Measurements from ENCODE around the gene GEMIN8. TPM values are rescaled to one million over a fixed set of nuclear protein-coding genes. Genes with fewer than 3 reads are reported as not detected.

GEMIN8 gene
- total RNA-seq, 6 experiments from 2014 or later = 8.0 to 14.8 (median 10.1) TPM

DNA sequence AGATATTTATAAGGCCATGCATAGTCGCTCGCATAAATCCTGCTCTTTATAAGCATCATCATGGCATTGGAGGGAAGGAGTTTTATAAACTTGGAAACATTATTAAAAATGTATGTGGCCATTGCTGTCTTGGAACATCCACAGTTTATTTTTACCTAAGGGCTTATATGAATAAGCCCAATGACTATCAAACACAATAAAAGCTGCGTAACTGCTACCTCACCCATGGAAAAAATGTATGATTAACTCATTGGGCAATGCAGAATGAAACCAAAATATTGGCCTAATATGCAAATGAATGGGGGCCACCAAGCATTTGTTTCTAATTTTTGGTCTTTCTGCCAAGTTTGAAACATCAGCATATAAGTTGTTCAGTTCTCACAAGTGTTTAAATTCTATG is 19.1 kb downstream of the GEMIN8 start:
- no peak overlapping the region for H3K4me3 ChIP-seq
- peaks cover 0 to 3% (median 0%) of the 10 kb centered on the region in 4 donors for H3K36me3 ChIP-seq
- no peaks in the 10 kb centered on the region for H3K9me3 ChIP-seq
- ATAC-seq (no peak), DNase-seq (no peak)
- H3K4me1 ChIP-seq = no peaks in the 10 kb centered on the region
- H3K27ac ChIP-seq = no peak overlapping the region
- 82% methylated on average over 3 of the region's 3 CpGs for WGBS (ENCODE audit: insufficient coverage, low coverage, low lambda C conversion rate, missing lambda C conversion rate)
- H3K27me3 ChIP-seq = no peaks in the 10 kb centered on the region
- intact Hi-C loops (cut with DNase I) = no loop called here
- TF ChIP-seq, protein P1, sequence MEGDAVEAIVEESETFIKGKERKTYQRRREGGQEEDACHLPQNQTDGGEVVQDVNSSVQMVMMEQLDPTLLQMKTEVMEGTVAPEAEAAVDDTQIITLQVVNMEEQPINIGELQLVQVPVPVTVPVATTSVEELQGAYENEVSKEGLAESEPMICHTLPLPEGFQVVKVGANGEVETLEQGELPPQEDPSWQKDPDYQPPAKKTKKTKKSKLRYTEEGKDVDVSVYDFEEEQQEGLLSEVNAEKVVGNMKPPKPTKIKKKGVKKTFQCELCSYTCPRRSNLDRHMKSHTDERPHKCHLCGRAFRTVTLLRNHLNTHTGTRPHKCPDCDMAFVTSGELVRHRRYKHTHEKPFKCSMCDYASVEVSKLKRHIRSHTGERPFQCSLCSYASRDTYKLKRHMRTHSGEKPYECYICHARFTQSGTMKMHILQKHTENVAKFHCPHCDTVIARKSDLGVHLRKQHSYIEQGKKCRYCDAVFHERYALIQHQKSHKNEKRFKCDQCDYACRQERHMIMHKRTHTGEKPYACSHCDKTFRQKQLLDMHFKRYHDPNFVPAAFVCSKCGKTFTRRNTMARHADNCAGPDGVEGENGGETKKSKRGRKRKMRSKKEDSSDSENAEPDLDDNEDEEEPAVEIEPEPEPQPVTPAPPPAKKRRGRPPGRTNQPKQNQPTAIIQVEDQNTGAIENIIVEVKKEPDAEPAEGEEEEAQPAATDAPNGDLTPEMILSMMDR (IDR thresholded peaks at IDR 0.05) = no peak
- no peak for TF ChIP-seq POLR2A (IDR thresholded peaks at IDR 0.05)

DNA sequence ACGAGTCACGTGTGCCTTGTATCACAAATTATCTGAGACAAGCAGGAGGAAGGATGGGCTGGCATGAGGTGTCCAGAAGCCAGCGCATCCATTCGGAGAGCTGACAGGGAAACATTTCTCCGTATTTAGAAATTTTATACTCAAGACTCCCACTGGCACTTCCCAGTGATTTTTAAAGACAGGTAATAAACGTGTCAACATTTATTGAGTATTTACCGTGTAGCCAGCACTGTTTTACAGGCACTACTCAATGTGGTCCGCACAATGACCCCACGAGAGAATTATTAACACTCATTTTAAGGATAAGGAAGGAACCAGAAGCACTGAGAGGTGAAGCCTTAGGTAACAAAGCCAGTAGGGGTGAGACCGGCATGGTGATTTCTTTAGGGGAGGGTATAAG is 23.2 kb downstream of the GEMIN8 start:
- no peak overlapping the region for H3K4me3 ChIP-seq
- H3K4me1 ChIP-seq = no peaks in the 10 kb centered on the region
- TF ChIP-seq POLR2A (IDR thresholded peaks at IDR 0.05) = no peak
- TF ChIP-seq, protein P1 (IDR thresholded peaks at IDR 0.05) = no peak
- 59% methylated on average over 10 of the region's 10 CpGs for WGBS (ENCODE audit: insufficient coverage, low coverage, low lambda C conversion rate, missing lambda C conversion rate)
- no peaks in the 10 kb centered on the region for H3K27me3 ChIP-seq
- no peak for DNase-seq
- no peak overlapping the region for H3K27ac ChIP-seq
- intact Hi-C loops (cut with DNase I) = no loop called here
- ATAC-seq = no peak
- no peaks in the 10 kb centered on the region for H3K9me3 ChIP-seq
- H3K36me3 ChIP-seq = no peaks in the 10 kb centered on the region

DNA sequence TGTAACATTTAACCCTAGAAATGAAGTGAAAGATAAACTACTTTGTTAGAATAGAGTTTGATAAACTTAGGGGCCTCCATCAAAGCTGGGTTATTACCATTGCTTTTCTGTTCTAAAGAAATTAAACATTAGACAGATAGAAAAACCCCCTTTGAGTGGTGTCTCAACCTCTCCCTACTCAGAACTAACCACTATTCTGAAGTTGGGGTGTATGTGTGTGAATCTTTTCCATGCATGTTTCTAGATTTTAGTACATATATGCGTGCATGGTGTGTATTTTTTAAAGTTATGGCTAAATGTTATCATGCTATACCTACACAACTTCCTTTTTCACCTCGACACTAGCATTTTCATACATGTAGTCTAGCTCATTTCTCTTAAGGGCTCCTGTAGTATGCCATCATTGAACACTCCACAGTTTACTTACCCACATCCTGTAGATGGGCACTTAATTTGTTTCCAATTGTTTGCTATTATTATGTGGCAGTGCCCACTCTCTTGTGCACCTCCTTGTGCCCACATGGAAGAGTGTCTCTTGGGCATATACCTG is 25.7 kb downstream of the GEMIN8 start:
- Histone ChIP-seq H3K27ac (no peak overlapping the region), H3K4me3 (no peak overlapping the region), H3K36me3 (no peaks in the 10 kb centered on the region), H3K9me3 (no peaks in the 10 kb centered on the region), H3K4me1 (no peaks in the 10 kb centered on the region), H3K27me3 (no peaks in the 10 kb centered on the region)
- TF ChIP-seq POLR2A (IDR thresholded peaks at IDR 0.05) = no peak
- TF ChIP-seq, protein P1 (IDR thresholded peaks at IDR 0.05) = no peak
- ATAC-seq (no peak), DNase-seq (no peak)
- 62% methylated on average over 2 of the region's 2 CpGs for WGBS (ENCODE audit: insufficient coverage, low coverage, low lambda C conversion rate, missing lambda C conversion rate)
- intact Hi-C loops (cut with DNase I) = no loop called here

DNA sequence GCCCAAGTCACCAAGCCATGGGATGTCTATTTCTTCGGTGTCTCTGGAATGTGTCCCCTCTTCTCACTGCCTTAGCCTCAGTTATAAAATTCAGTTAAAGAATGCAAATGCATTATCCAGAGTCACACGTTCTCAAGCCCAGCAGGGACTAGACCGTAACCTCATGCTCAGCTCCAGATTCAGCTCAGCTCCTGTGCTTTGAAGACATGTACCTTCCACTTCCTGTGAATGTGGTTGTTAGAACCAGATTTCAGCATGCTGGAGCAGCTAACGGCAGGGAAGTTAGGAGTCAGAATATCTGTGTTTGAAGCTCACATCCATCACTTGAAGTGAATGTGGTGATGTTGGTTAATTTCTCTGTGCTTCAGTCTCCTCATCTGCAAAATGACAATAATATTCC is 26.7 kb downstream of the GEMIN8 start:
- no peaks in the 10 kb centered on the region for H3K36me3 ChIP-seq
- H3K4me3 ChIP-seq = no peak overlapping the region
- WGBS (ENCODE audit: insufficient coverage, low coverage, low lambda C conversion rate, missing lambda C conversion rate) = 73% methylated on average over 4 of the region's 4 CpGs
- intact Hi-C loops (cut with DNase I) = no loop called here
- TF ChIP-seq, protein P1 (IDR thresholded peaks at IDR 0.05) = no peak
- no peak for TF ChIP-seq POLR2A (IDR thresholded peaks at IDR 0.05)
- no peak for ATAC-seq
- DNase-seq = no peak
- H3K27me3 ChIP-seq = no peaks in the 10 kb centered on the region
- no peaks in the 10 kb centered on the region for H3K9me3 ChIP-seq
- H3K4me1 ChIP-seq = no peaks in the 10 kb centered on the region
- H3K27ac ChIP-seq = no peak overlapping the region

DNA sequence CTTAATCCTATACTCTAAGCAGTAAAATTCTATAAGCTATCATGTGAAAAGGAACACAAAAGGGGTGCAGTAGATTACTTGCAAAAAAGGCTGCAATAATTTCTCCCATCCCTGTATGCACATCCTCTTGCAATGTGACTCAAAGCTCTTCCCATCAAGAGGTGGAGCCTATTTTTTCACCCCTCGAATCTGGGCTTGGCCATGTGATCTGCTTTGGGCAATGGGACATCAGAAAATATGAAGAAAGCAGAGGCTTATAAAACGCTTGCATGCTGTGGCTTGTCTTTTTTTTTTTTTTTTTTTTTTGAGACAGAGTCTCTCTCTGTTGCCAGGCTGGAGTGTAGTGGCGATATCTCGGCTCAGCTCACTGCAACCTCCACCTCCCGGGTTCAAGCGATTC is 33.0 kb downstream of the GEMIN8 start:
- ATAC-seq = no peak
- WGBS (ENCODE audit: insufficient coverage, low coverage, low lambda C conversion rate, missing lambda C conversion rate) = 73% methylated on average over 6 of the region's 6 CpGs
- H3K4me3 ChIP-seq = no peak overlapping the region
- no peaks in the 10 kb centered on the region for H3K27me3 ChIP-seq
- no peak overlapping the region for H3K27ac ChIP-seq
- intact Hi-C loops (cut with DNase I) = no loop called here
- no peaks in the 10 kb centered on the region for H3K9me3 ChIP-seq
- H3K4me1 ChIP-seq = no peaks in the 10 kb centered on the region
- no peak for TF ChIP-seq POLR2A (IDR thresholded peaks at IDR 0.05)
- TF ChIP-seq, protein P1 (IDR thresholded peaks at IDR 0.05) = no peak
- DNase-seq = no peak
- H3K36me3 ChIP-seq = no peaks in the 10 kb centered on the region

Measured in right lobe of liver (tissue), 6 donors.